CD4-positive, alpha-beta T cell treated with Interleukin-15 for 4 hours (primary cell): Measurements from ENCODE around the gene ITM2C.

Experiments used
- DNase-seq: peaks from one replicate; pipeline ENCODE4 v3.0.0-alpha.2; 2020; ENCODE audit warnings: low spot score

Gene ITM2C

DNA sequence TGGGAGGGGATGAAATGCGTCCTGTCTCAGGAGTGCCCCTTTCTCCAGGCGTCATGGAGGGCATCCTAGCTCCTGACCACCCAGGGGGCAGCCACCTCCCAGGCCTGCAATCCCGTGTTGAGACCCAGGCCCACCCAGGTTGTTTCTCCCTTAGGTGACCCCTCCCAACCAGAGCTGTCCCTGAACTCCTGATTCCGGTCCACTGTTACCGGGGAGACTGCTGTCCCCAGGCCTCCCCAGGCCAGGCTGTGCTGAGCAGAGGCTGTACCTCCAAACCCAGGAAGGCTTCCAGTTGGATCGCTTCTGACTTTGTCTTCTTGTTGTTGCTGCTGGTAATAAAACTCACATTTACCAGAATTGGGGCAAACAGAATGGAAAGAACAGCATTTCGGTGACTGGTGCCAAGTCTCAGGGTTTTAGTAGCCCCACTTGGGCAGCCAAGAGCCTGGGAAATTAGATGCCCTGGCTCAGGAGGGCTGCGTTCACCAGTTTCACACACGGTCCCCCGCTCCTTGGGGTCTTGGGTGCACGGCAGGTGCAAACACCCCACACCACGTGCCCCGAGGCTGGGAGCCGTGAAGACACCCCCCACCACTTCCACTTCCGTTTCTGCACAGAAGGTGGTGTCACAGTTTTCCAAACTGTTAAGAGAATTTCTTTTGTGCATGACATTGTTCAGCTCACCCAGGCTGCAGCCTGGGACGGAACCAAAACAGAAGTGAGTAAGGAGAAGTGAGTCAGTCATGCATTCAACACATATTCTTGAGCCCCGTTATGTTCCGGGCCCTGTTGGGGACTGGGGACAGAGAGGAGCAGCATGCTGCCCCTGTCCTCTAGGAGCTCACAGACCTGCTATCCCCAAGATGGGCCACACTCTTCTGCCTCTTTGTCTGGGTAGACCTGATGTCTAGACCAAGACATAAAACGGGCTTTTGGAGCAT, 29.4 kb downstream of the ITM2C start:
- DNase-seq: no peak

DNA sequence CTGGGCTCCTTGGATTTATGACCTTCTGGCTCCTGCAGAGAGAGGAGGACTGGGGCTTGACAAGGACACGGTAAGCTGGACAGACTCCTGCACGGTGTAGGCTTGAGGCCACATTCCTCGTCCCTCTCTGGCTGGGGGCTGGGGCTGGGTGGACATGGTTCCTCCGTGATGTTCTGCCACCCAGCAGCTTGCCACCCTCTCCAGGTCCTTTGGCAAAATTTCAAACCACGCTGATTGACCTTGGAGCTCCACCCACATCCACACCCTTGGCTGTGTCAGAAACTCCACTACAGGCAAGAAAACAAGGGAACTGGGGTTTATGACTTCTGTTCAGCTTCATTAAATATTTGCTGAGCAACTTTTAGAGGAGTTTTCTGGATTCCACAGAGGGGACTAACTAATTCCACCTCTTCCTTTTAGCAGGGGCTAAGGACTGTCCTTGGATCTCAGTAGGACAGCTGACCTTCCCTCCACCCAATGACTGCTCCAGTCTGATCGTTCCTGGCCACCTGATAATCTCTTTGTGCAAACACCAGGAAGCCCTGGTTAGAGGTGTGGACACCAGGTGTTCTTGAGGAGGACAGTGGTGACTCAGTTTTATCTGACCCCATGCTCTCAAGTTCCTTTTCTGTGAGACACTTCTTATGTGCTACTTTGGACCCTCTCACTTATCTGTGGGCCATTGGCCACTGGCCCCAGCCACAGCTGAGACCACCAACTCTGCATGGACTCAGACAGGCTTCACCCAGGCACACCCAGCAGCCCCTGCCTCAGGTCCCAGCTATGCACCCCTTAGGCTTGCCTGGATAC, 31.0 kb downstream of the ITM2C start:
- no peak for DNase-seq

DNA sequence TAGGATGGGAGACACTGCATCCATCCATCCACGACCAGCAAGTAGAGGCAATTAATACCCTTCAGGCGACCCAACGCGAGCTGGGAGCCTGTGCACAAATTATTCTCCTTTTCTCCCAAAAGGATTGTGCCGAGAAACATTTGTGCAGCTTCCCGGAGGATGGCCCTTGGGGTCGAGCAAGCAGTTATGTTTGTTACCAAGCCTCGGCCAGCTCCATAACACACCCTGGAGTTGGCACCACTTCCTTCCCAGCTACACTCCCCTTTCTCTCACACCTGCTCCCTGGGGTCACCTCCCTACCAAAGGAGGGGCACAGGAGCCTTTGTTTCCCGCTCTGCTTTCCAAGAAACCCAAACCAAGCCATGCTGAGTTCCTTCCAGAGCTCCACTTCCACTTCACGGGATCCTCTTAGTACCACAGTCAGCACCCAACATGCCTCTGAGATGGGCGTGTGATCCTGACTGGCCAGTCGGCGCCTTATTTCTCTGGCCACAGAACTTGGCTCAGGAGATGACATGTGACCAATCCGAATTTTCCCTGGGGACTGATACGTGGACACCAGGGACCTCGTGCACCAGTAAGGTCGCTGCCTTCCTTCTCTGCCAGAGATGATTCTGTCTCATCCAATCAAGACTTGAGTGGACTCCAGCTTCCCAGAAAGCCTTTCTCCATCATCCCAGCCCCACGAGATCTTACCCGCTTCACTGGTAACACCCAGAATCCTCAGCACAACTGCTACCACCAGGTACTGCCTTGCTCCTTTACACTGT, 31.8 kb downstream of the ITM2C start:
- DNase-seq: no peak

DNA sequence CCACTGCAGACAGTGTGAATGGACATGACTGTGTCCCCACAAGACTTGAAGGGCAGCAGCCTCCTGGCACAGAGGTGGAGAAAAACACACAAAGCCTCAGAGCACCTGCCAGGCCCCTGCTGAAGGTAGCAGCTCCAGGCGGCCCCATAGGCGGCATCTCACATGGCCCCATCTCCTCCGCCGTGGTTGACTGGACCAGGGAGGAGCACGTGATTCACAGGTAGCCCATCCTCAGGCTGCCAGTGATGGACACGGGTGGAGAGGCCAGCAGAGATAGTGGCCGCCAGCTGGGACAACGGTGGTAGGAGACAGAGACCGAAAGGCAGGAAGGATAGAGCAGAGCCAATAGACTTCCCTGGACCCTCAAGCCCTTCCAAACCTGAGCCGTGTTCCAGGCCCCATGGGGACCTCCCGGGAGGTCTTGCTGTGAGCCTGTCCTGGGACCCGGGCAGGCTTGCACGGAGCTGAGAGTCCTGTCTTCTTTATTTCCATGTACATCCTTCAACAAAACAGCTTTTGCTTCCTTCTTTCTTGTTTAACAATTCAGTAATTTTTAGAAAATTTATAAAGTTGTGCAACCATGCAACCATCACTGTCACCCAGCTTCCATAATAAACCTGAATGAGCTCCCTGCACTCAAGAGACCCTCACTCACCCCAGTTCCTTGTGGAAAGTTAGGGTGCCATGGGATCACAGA, 33.4 kb downstream of the ITM2C start:
- DNase-seq: no peak

DNA sequence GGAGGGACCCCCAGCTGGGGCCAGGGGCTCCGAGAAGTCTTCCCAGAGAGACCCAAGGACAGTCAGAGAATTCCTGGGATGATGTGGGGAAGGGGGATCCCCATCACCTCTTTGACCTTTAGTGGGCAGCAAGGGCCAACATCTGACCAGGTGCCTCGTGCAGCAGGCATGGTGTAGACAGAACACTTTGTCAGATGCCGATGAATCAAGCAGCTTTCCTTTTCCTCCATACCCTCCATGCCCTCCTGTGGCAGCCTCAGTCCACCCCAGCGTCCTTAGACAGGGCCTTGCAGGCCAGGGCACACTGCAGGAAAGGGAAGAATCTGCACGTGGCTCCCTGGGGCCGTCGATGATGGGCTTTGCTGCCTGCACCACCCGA, 34.0 kb downstream of the ITM2C start:
- no peak for DNase-seq

DNA sequence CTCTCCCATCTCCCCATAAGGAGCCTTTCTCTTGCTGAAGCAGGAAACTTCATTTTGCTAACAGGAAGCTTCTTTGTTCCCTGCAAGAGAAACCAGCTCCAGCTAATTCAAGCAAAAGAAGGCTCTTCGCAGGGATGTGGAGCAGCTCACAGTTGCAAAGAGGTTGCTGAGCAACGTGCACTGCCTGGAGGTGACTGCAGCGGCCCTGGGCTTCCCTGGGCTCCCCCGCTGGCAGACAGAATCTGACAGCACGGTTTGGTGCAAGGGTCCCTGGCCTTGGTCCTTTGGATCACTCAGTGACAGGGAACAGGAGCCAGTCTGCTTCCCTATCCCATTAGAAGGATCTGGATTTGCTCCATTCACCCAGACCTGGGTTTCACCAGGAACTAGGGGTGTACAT, 34.5 kb downstream of the ITM2C start:
- no peak for DNase-seq

DNA sequence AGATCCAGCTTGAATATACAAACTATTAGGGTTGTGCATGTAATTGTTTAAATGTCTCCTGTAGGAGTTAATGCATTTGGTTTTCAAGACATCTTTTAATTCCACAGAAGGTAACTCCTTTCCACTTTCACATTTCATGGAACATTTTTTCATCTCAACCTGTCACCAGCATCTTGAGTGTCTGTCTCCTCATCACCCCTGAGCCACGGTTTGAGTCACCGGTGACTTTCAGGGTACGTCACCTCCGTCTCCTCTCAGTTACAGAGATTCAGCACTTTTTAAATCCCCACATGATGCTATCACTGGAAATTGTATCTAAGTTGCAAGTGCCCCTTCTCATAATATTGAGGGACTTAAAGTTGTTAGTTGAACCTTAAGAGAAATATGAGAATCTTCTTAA, 35.0 kb downstream of the ITM2C start:
- no peak for DNase-seq

DNA sequence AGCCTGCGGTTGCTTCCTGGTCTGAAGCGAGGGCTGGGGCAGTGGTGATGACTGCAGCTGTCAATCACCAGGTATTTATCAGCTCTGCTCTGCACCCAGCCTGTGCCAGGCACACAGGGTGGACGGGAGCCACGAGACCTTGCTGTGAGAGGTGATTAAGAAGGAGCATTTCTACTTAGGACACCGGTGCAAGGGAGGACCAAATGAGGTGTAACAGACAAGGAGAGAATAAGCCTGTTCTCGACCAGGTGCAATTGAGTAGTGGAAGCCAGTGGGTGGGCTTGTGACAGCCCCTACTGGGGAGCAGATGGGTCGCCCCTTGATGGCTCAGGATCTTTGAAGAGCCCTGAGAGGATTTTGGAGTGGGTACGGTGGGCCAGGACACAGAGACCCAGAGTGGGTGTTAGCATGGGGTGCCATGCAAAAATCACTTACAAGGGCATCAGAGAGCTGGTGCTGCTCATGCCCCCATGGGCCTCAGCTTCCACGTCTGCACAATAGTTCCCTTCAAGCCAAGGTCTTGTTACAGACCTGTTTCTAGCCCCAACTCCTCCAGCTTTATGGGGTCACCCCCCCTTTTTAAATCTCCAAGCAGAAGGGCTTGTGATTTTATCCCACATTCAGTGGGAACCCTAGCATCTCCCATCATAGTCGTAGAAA, 35.7 kb downstream of the ITM2C start:
- no peak for DNase-seq

DNA sequence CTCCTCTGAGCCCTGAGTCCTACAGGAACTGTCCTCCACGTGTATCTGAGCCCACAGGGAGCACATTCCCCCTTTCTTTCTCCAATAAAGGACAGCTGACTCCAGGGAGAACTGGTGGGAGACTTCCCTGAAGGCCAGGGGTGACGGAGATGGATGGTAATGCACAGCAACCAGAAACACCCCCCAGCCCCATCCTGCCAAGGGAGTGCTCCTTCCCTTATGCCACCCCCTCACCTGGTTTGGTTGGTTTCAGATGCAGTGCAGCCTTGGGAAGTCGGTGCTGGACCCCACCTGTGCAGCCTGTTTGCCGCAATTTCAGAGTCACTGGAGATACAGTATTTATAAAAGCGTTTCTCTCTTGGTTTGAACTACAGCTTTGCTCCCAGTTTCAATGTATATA, 36.3 kb downstream of the ITM2C start:
- DNase-seq: no peak

DNA sequence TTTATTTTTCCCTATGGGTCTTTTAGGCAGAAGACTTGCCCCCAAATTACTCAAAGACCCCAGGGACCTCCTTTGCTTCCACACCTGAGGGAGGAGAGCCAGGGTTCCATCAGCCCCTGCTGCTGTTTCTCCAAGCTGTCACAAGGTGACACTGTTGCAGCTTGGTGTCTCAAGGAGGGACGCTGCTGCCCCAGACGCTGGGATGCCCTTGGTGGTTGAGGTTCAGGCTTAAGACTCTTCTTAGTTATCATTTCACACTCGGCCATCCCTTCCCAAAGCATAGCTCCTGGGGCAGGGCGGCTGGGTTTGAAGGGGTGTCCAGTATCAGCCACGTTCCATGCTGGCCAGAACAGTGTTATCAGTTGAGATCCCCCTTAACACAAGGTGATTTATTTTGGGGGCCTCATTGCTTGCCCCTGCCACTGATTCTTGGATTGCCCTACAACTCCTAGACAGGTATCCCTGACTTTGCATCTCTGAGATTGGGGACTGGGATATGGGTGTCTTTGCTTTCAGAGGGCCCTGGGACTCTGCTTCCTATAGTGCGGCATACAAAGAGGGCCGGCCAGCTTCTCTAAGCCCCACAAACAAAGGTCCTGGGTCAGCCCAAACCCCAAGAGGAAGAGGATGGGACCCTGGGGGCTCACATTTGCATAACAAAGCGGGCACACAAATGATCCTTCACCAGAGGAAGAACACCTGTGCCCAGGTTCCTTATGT, 37.6 kb downstream of the ITM2C start:
- DNase-seq: peak; percentile 64

DNA sequence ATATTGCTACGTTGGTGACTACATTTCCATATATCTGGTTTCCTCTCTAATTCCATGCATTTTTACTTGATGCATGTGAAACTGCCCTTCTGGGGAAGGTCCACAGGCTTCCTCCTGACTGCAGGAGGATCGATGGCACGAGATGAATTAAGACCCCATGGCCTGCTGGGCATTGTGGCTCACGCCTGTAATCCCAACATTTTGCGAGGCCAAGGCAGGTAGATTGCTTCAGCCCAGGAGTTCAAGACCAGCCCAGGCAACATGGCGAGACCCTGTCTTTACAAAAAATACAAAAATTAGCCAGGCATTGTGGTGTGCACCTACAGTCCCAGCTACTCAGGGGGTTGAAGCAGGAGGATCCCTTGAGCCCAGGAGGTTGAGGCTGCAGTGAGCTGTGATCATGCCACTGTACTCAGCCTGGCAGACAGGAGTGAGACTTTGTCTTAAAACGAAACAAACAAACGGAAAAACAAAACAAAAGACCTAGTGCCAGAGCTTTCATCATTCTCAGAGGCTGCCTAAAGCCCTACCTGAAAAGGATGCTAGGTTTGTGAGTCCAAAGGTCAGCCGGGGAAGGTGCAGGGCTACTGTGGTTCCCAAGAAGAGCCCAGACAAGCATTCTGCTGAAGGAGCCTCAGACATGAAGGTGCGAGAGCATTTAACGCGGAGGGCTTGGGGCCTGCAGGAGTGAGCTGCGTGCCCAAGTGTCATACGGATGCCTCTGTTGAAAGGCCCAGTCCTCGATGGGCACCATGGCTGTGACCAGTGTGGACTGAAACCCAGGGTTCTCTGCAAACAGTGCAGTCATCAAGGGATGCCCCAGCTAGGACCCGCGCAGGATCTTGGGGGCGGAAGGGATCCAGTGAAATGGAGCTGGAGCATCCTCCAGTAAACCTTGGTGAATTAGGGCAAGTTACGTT, 38.7 kb downstream of the ITM2C start:
- DNase-seq: no peak

DNA sequence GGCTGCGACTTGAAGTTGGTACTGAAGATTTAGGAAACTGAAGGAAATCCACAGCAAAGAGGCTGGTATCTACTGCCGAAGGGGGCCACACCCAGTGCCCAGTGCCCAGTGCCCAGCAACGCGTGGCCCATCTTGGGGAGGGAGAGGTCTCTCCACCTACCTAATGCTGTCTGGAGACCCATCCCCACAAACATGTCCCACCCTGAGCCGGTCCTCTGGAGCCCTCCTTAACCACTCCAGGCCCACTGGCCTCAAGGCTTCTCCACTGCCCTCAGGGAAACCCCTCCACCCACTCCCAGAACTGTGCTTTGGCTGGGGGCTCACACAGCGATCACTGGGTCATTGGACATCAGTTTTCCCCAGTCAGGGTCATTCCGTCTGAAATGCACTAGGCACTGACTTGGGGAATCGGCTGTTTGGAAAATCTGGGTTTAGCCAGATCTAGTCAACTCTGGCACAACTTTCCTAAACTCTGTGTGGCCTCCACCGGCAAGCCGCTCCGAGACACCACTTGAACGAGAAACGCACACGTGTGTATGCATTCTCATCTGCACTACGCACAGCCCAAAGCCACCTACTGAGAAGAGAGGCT, 40.2 kb downstream of the ITM2C start:
- DNase-seq: no peak

DNA sequence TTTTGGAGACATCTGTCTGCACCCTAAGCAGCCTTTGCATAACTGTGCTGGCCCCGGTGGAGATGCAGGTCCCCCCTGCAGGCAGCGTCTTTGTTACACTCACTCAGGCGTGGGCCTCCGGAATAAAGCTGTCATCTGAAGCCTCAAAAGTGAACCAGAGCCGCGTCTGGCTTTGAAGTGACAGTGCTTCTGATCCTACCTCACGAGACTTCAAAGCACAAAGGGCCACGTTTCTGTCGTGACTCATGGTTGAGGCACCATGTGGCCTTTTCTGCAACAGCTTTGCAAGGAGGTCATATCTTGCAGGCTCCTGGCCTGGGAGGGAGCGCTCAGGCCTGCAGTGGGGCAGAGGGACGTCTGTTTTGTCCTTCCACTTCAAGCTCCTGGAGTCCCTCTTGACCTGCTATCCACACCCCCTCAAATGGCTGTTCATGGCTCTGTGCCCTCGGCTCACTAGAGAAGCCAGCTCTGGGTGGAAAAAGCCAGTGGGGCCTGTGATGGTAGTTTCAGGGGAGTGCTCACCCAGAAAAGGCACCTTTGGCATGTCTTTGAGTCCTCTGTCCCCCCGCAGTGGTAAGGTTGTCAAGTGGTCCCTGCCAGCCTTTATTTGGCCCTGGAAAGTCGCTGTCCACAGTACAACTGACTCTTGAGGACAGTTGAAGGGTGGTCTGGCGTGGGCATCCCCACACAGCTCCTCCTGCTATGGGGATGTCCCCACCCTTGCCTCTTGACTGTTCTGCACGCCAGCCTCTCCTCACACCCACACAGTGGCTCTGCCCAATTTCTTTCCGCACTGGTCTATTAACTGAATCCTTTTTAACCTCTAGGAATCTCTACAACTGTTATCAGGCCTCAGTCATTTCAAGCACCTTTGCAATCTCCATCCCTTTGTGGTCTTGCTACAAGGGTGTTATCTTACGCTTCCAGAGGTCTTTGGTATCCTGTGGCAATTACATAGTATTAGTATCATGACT, 41.0 kb downstream of the ITM2C start:
- DNase-seq: peak; percentile 75

DNA sequence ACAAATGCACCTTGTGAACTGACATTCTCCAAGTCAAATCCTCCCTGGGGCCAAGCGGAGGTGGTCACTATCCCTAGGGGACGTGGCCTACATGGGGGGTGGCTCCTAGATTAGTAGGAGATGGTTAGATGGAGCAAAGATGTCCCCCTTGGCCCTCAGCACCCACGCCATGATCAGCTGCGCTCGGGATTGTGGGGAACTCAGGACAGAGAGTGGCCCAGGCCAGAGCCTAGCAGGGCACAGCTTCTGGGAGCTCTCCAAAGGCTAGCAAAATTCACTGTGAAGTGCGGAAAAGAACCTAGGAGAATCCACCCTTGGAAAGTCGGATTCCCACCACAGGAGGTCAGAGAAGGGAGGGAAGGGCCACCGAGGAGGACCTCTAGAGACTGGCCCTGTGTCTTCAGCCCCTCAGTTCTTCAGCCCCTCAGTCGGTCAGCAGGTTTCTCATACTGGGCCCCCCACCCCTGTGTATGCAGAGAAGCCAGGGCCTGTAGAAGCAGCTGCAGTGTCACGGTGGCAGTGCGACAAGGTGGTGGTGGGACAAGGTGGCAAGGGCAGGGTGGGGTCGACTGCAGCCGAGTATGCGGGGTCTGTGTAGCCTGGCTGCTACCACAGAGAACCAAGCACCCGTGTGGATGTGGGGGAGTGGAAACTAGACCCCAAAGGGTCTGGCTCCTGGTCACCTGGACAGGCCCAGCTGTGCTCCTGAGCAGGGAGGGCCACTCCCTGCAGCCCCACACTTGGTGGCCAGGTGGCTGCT, 41.9 kb downstream of the ITM2C start:
- no peak for DNase-seq

DNA sequence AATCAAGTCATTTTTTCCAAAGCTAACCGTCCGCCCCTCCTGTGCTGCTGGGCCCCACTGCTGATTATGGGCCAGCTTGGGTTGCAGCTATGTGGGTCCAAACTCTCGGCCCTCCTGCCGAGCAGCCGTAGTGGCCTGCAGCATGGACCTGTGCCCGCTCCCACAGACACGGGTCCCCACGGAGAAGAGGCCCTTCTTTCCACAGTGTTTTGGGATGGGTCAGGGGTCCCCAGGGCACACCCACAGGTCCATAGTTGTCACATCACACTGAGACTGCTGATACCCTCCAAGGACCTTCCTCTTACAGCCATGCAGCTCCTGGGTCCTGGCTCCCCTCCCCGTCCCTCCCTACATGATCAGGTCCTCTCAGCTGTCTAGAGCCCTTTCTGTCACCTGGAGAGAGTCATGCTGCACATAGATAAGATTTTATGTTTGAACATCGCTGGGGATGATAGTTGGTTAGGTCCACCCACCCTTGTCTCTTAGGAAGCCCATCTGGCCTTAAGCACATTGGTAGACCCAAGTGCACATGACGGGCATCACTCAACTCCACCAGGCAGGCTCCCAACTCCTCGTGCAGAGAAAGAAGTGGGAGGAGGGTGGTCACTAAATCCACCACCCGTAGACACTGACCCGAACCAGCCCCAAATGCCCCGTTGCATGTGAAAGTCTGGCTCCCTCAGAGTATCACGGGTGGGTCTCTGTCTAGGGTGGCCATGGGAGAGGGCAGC, 42.8 kb downstream of the ITM2C start:
- no peak for DNase-seq

DNA sequence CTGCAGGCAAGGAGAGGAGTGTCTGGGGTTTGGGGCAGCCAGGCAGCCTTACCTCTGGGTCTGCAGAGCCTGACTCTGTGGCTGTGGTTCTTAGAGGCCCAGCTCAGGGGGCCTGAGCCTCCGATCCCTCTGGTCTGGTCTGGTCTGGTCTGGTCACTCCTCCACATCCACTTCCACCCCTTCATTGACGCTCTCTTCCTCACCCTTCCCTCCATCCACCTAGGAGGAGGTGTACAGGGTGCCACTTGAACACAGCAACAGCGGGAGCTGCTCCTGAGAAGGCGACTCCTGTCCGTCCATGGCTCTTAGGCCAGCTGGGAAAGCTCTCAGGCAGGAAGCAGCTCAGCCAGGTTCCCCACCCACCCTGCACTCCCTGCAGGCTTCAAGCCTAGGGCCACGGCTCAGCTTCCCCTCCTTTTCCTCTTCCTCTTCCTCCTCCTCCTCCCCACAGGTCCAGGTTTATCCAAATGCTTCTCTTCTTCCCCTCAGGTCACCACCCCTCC, 43.4 kb downstream of the ITM2C start:
- no peak for DNase-seq
